Esophagus squamous epithelium (tissue), 4 donors: ENCODE results near the gene KAT7.

Experiments
- CTCF ChIP-seq, 6 experiments: fragments of 450-650 bp in 4 of 6; fragments of 200-600 bp in 2 of 6; sonication (generic) in 2 of 6; IDR thresholded peaks; one replicate each; pipeline ENCODE4 v1.5.1; 2016 to 2019; ENCODE audit warnings: antibody characterized with exemption in 6 of 6, mild to moderate bottlenecking in 4 of 6, moderate library complexity in 4 of 6
- POLR2A ChIP-seq, 4 donors: fragments of 450-650 bp; IDR thresholded peaks; one replicate each; pipeline ENCODE4 v1.6.1; 2017; ENCODE audit warnings: antibody characterized with exemption in 4 of 4, mild to moderate bottlenecking in 4 of 4, moderate library complexity in 3 of 4

GRCh38 chr17:49853470-49854015 is 65.1 kb downstream of the KAT7 start:
- TF ChIP-seq CTCF (IDR thresholded peaks at IDR 0.05): no peak
- TF ChIP-seq POLR2A (IDR thresholded peaks at IDR 0.05): no peak
